HT1080 (cell line): ENCODE measurements around the gene SEC14L5. TPM values are rescaled to one million over a fixed set of nuclear protein-coding genes. Genes with fewer than 3 reads are reported as not detected.
"Not testable (repeated sequence)": the region's sequence is repeated elsewhere in the genome, so short reads cannot be mapped to it uniquely, and the experiment has no call there.

Experiments
- DNase-seq: peaks from one replicate; pipeline ENCODE4 v3.0.0-alpha.2; 2015; ENCODE audit warnings: low read depth
- total RNA-seq: library from RNA; depleted of rRNA; stranded (reverse); fragments of >200 nt; shearing (Covaris generic); gene quantifications from 2 replicates; pipeline ENCODE4 v1.2.3, GENCODE V29; 2014

The SEC14L5 gene
- total RNA-seq, 1 experiment from 2014 or later: not detected

- no peak for DNase-seq
Measured at GRCh38 chr16:4949986-4950385, 8.1 kb upstream of the SEC14L5 start.

DNA sequence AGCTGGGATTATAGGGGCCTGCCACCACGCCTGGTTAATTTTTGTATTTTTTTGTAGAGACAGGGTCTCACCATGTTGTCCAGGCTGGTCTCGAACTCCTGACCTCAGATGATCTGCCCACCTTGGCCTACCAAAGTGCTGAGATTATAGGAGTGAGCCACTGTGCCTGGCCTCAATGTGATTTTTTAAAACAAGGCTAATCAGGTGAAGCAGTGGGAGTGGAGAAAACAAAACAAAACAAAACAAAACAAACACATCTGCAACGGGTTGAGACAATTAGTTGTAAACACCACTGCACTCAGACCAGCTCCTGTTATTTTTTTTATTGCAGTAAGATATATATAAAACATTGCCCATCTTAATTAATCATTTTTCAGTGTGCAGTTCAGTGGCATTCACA, 6.5 kb upstream of the SEC14L5 start:
- not testable (repeated sequence) for DNase-seq

- no peak for DNase-seq
Measured at GRCh38 chr16:4954714-4955113, 3.4 kb upstream of the SEC14L5 start.

DNA sequence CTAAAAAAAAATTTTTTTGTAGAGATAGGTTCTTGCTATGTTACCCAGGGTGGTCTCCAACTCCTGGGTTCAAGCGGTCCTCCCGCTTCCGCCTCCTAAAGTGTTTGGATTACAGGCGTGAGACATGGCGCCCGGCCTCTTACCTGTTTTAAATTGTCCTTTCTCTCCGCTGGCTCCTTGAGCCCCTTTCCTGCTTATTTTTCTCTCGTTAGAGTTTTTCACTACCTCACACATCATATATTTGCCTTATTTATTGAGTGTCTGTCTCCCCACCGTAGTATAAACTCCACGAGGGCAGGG, 760 bp upstream of the SEC14L5 start:
- no peak for DNase-seq

GRCh38 chr16:4958510-4959438, 644 bp downstream of the SEC14L5 start:
- DNase-seq: no peak

DNA sequence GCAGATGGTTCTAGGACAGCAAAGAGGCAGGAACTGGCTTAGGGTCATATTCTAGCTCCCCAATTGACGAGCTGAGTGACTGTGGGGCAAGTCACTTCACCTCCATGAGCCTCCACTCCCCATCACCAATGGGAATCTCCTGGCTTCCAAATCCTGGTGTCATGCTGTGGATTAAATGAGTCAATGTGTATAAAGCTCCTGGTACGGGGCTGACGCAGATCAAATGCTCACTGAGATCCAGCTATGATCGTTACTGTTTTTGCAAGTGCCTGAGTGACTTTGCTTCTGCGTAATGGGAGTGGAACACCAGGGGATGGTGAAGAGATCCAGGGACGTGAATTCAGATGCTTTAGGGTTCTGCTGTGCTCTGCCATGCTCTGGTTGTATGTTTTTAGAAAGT, 2.4 kb downstream of the SEC14L5 start:
- no peak for DNase-seq

- DNase-seq: no peak
Measured at GRCh38 chr16:4962716-4963115, 4.6 kb downstream of the SEC14L5 start.

GRCh38 chr16:4963527-4963926, 5.4 kb downstream of the SEC14L5 start:
- not testable (repeated sequence) for DNase-seq

DNA sequence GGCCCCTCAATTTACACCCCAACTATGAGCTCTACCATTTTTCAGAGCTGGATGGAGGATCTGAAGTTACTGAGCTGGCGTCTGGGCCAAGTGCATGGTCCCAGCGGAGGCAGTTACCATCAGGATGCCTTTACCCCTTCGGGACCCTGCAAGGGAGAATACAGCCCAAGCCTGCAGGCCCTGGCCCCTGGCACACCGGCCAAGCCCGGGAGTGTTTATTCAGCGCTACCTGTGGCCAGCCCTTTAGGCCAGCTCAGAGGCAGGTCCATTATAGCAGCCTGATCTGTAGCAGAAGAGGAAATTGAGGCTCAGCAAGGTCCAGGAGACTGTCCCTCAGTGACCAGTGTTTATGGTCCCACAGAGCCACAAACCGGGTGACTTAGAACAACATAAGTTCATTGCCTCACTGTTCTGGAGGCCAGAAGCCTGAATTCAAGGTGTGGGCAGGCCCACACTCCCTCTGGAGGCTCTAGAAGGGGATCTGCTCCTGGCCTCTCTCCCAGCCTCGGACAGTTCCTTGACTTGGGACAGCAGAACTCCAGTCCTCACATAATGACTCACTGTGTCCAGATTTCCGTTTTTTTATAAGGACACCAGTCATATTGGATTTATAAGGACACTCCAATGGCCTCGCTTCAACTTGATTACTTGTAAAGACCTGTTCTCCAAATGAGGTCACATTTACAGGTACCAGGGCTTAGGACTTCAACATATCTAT, 8.8 kb downstream of the SEC14L5 start:
- no peak for DNase-seq

DNA sequence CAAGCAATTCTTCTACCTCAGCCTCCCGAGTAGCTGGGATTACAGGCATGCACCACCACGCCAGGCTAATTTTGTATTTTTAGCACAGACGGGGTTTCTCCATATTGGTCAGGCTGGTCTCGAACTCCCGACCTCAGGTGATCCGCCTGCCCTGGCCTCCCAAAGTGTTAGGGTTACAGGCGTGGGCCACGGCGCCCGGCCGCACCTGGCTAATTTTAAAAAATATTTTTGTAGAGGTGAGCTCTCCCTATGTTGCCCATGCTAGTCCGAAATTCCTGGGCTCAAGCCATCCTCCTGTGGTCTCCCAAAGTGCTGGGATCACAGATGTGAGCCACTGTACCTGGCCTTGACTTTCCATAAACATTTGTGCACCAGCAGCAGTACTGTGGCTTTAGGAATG, 10.1 kb downstream of the SEC14L5 start:
- DNase-seq: not testable (repeated sequence)

DNA sequence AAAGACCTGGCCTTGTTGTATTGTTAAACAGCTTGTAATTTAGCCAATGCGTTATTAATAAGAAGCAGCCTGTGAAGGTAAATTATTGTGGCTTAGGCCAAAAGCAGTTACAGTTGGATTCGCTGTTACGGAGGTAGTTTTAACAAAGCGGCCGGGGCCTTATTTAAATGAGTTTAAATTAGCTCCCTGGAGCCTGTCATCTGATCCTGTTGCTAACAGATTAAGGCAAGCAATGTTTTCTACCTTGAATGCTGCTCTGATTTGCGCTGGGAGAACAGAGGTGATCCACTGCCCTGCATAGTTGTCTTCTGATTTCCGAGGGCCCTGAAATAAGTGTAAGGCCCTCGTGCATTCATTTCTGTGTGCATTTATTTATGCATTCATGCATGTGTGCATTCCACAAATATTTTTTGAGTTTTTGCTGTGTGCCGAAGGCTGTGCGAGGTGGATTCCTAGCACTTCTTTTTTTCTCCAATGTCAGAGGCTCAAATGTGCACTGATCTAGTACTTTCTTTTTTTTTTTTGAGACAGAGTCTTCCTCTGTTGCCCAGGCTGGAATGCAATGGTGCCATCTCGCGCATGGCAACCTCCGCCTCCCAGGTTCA, 10.9 kb downstream of the SEC14L5 start:
- no peak for DNase-seq

- DNase-seq: no peak
Measured at GRCh38 chr16:4970010-4970409, 11.9 kb downstream of the SEC14L5 start.

GRCh38 chr16:4972938-4973587, 14.9 kb downstream of the SEC14L5 start:
- no peak for DNase-seq

DNA sequence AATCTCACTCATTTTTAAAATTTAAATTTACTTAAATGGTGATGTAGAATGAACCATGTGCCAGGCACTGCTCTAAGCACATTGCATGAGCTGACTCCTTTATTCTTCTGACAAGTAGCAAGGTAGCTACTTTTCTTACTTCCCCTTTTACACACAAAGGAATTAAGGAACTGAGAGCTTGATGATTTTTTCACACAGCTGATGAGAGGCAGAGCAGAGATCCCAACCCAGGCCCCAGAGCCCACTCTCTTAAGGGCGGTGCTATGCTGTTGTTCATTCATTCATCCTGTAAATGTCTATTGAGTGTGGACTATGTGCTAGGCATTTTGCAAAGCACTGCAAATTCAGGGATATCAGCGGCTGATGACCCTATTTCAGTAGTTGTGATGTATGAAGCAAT, 17.9 kb downstream of the SEC14L5 start:
- no peak for DNase-seq

GRCh38 chr16:4976611-4977145, 18.5 kb downstream of the SEC14L5 start:
- no peak for DNase-seq

GRCh38 chr16:4979164-4979563, 21.0 kb downstream of the SEC14L5 start:
- no peak for DNase-seq

- no peak for DNase-seq
Measured at GRCh38 chr16:4979736-4980660, 21.9 kb downstream of the SEC14L5 start.

GRCh38 chr16:4980691-4981090, 22.6 kb downstream of the SEC14L5 start:
- no peak for DNase-seq

GRCh38 chr16:4981473-4981872, 23.3 kb downstream of the SEC14L5 start:
- no peak for DNase-seq

DNA sequence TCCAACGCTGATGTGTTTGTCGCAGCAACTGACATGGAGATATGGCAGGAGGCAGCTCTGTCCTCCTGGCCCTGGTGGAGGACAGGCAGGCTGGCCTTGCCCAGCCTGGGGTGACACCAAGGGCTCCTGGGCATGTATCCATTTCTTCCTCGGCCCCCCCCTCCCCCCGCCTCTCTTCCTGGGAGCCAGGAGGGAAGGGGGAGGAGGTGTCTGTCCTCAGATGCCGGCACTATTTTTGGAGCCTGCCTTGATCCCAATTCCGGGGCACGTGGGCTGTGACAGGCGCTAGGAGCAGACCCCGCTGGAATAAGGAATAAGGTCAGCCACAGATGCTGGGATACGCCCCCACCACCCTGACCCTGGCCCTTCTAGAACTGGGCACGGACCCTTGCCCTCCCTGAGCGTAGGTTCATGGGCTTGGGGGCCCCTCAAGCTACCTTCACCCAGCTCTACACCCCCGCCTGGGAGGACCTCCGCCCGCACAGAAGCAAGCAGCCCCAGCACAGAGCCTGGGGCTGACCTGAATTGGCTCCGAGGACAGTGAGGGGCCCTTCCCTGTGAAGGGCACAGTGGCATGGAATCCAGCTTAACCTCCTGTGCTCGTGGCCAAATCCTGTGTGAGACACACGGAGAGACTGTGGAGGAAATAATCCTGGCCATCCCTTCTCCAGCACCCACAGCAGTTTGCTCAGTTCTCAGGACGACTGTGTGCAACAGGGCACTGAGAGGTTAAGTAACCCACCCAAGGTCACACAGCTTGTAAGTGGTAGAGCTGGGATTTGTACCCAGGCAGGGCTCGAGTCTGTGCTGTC, 24.1 kb downstream of the SEC14L5 start:
- no peak for DNase-seq
